BLaER1 treated with 17β-estradiol and CSF1 and Interleukin-3, amounts not matched to agents 10 nM and 100 nM (cell line): ENCODE data around the gene GUCD1.

Experiments used
- H3K27ac ChIP-seq, 11 experiments: shearing (Covaris generic); formaldehyde crosslinking; 2 replicates each; pipeline ENCODE4 v1.8.1; 2022
- H3K27me3 ChIP-seq, 11 experiments: shearing (Covaris generic); formaldehyde crosslinking; 2 replicates each; pipeline ENCODE4 v1.8.1; 2022
- H3K36me3 ChIP-seq, 11 experiments: shearing (Covaris generic); formaldehyde crosslinking; 2 replicates each; pipeline ENCODE4 v1.8.1; 2022
- H3K4me1 ChIP-seq, 10 experiments: shearing (Covaris generic); formaldehyde crosslinking; 2 replicates each; pipeline ENCODE4 v1.8.1; 2022
- H3K4me2 ChIP-seq, 11 experiments: shearing (Covaris generic); formaldehyde crosslinking; 2 replicates each; pipeline ENCODE4 v1.8.1; 2022
- H3K4me3 ChIP-seq, 10 experiments: shearing (Covaris generic); formaldehyde crosslinking; 2 replicates each; pipeline ENCODE4 v1.8.1; 2022
- H3K9ac ChIP-seq, 11 experiments: shearing (Covaris generic); formaldehyde crosslinking; 2 replicates each; pipeline ENCODE4 v1.8.1; 2022
- H3K9me3 ChIP-seq, 11 experiments: shearing (Covaris generic); formaldehyde crosslinking; replicated peaks in 1 of 11; 2 replicates each; pipeline ENCODE4 v1.8.1; 2022
- H4K20me1 ChIP-seq, 11 experiments: shearing (Covaris generic); formaldehyde crosslinking; 2 replicates each; pipeline ENCODE4 v1.8.1; 2022
- Cebpa-rat ChIP-seq, 11 experiments: shearing (Covaris generic); IDR thresholded peaks; 2 replicates each; pipeline ENCODE4 v1.8.1; 2022

The GUCD1 gene

GRCh38 chr22:24519496-24519895 is 35.4 kb downstream of the GUCD1 start:
- Histone ChIP-seq H3K4me1 (peaks cover 82 to 100% (median 95%) of the 10 kb centered on the region in 10 experiments), H3K9ac (peak overlapping the region in 10 of 11 experiments; percentile 14 to 70 (median 51); a peak in 16 of 22 replicates), H3K27me3 (no peaks in the 10 kb centered on the region), H4K20me1 (no peaks in the 10 kb centered on the region), H3K36me3 (peaks cover 0 to 15% (median 0%) of the 10 kb centered on the region in 11 experiments; a peak in 5 of 22 replicates), H3K4me3 (peak overlapping the region in 2 of 10 experiments; percentile 2 to 6; a peak in 1 of 20 replicates), H3K4me2 (peak overlapping the region; percentile 73 to 96 (median 88)), H3K27ac (peak overlapping the region in 10 of 11 experiments; percentile 7 to 100 (median 63); a peak in 18 of 22 replicates), H3K9me3 (no peaks in the 10 kb centered on the region)
- TF ChIP-seq Cebpa-rat (IDR thresholded peaks at IDR 0.05), result no peak

GRCh38 chr22:24518771-24519485 is 36.0 kb downstream of the GUCD1 start:
- 0 out of 22 replicates have a peak, but pooled peaks of 1 of the 11 experiments have one; percentile 21 for TF ChIP-seq Cebpa-rat (IDR thresholded peaks at IDR 0.05)
- peak overlapping the region in 3 of 10 experiments; percentile 0 to 6 (median 2); a peak in 3 of 20 replicates for H3K4me3 ChIP-seq
- peaks cover 0 to 18% (median 0%) of the 10 kb centered on the region in 11 experiments; a peak in 6 of 22 replicates for H3K36me3 ChIP-seq
- H3K27ac ChIP-seq, result peak overlapping the region in 10 of 11 experiments; percentile 7 to 100 (median 63); a peak in 18 of 22 replicates
- no peaks in the 10 kb centered on the region for H4K20me1 ChIP-seq
- H3K4me1 ChIP-seq, result peaks cover 84 to 100% (median 98%) of the 10 kb centered on the region in 10 experiments
- no peaks in the 10 kb centered on the region for H3K9me3 ChIP-seq
- H3K27me3 ChIP-seq, result no peaks in the 10 kb centered on the region
- H3K4me2 ChIP-seq, result peak overlapping the region; percentile 73 to 96 (median 88)
- peak overlapping the region; percentile 14 to 70 (median 51); a peak in 17 of 22 replicates for H3K9ac ChIP-seq

GRCh38 chr22:24518228-24518627 is 36.7 kb downstream of the GUCD1 start:
- Histone ChIP-seq H3K4me1 (peaks cover 85 to 100% (median 98%) of the 10 kb centered on the region in 10 experiments), H3K27ac (peak overlapping the region in 8 of 11 experiments; percentile 49 to 100 (median 68); a peak in 14 of 22 replicates), H3K9me3 (no peaks in the 10 kb centered on the region), H3K36me3 (peaks cover 0 to 24% (median 0%) of the 10 kb centered on the region in 11 experiments; a peak in 6 of 22 replicates), H3K4me2 (peak overlapping the region; percentile 73 to 96 (median 88)), H4K20me1 (no peaks in the 10 kb centered on the region), H3K9ac (peak overlapping the region in 5 of 11 experiments; percentile 41 to 70 (median 63); a peak in 8 of 22 replicates), H3K4me3 (no peak overlapping the region), H3K27me3 (no peaks in the 10 kb centered on the region)
- TF ChIP-seq Cebpa-rat (IDR thresholded peaks at IDR 0.05), result no peak

- no peak for TF ChIP-seq Cebpa-rat (IDR thresholded peaks at IDR 0.05)
- H3K4me1 ChIP-seq, result peaks cover 91 to 100% (median 100%) of the 10 kb centered on the region in 10 experiments
- H3K9me3 ChIP-seq, result no peaks in the 10 kb centered on the region
These were observed 37.5 kb downstream of the GUCD1 start for GRCh38 chr22:24517446-24517845.

DNA sequence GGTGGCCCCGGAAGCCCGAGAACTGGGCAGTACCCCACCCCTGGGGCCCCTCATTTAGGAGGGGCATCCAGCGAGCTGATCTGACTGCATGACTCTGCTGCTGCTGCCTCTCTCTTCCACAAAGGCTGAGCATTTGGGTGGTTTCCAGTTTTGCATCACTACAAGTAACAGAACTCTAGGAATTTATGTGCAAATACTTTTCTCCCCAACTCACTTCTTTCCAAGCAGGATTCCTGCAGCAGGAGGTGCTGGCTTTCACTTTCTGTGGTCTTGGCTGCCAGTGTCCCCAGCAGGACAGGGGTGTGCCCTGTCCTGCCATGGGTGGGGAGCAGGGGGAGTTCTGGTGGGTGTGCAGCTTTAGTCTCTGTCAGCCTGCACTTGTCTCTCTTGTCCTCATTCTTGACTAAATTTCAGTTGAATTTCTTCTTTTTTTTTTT is 38.6 kb downstream of the GUCD1 start:
- Histone ChIP-seq H3K9ac (peak overlapping the region in 4 of 11 experiments; percentile 5 to 53 (median 41); a peak in 7 of 22 replicates), H3K36me3 (peaks cover 0 to 26% (median 0%) of the 10 kb centered on the region in 11 experiments; a peak in 6 of 22 replicates), H3K4me2 (peak overlapping the region; percentile 73 to 96 (median 88)), H3K9me3 (no peaks in the 10 kb centered on the region), H4K20me1 (no peaks in the 10 kb centered on the region), H3K27me3 (no peaks in the 10 kb centered on the region), H3K27ac (peak overlapping the region in 10 of 11 experiments; percentile 57 to 100 (median 98); a peak in 17 of 22 replicates), H3K4me1 (peaks cover 92 to 99% (median 98%) of the 10 kb centered on the region in 10 experiments), H3K4me3 (no peak overlapping the region)
- TF ChIP-seq Cebpa-rat (IDR thresholded peaks at IDR 0.05), result no peak

More at GRCh38 chr22:24517446-24517845, 37.5 kb downstream of the GUCD1 start:
- Histone ChIP-seq H3K9ac (peak overlapping the region in 4 of 11 experiments; percentile 2 to 70 (median 12); a peak in 4 of 22 replicates), H3K27ac (peak overlapping the region in 9 of 11 experiments; percentile 49 to 100 (median 98); a peak in 18 of 22 replicates), H4K20me1 (no peaks in the 10 kb centered on the region), H3K36me3 (peaks cover 0 to 26% (median 0%) of the 10 kb centered on the region in 11 experiments; a peak in 6 of 22 replicates), H3K4me3 (no peak overlapping the region), H3K4me2 (peak overlapping the region; percentile 73 to 96 (median 88)), H3K27me3 (no peaks in the 10 kb centered on the region)

DNA sequence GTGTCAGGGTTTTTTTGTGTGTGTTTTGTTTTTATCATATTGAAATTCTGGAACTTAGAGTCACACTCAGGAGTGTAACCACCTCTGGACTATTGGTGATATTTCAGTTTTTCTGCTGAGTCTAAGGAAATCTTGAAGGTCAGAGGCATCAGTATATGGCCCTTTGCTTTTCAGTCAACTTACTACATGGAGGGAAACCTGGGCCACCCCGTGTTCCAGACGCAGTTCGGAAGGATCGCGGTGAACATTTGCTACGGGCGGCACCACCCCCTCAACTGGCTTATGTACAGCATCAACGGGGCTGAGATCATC is 40.0 kb downstream of the GUCD1 start:
- H3K4me3 ChIP-seq, result no peak overlapping the region
- no peak for TF ChIP-seq Cebpa-rat (IDR thresholded peaks at IDR 0.05)
- H3K4me1 ChIP-seq, result peaks cover 96 to 100% (median 97%) of the 10 kb centered on the region in 10 experiments
- H4K20me1 ChIP-seq, result no peaks in the 10 kb centered on the region
- H3K9me3 ChIP-seq, result no peaks in the 10 kb centered on the region
- peak overlapping the region; percentile 78 to 96 (median 88) for H3K4me2 ChIP-seq
- H3K36me3 ChIP-seq, result peaks cover 0 to 26% (median 0%) of the 10 kb centered on the region in 11 experiments; a peak in 6 of 22 replicates
- peak overlapping the region in 9 of 11 experiments; percentile 16 to 65 (median 47); a peak in 14 of 22 replicates for H3K9ac ChIP-seq
- H3K27ac ChIP-seq, result peak overlapping the region in 10 of 11 experiments; percentile 57 to 100 (median 98); a peak in 21 of 22 replicates
- H3K27me3 ChIP-seq, result no peaks in the 10 kb centered on the region

GRCh38 chr22:24514241-24515026 is 40.5 kb downstream of the GUCD1 start:
- H3K36me3 ChIP-seq, result peaks cover 0 to 26% (median 0%) of the 10 kb centered on the region in 11 experiments; a peak in 6 of 22 replicates
- H3K27me3 ChIP-seq, result no peaks in the 10 kb centered on the region
- H3K9ac ChIP-seq, result peak overlapping the region in 9 of 11 experiments; percentile 16 to 65 (median 47); a peak in 15 of 22 replicates
- no peak for TF ChIP-seq Cebpa-rat (IDR thresholded peaks at IDR 0.05)
- peaks cover 96 to 100% (median 97%) of the 10 kb centered on the region in 10 experiments for H3K4me1 ChIP-seq
- no peaks in the 10 kb centered on the region for H3K9me3 ChIP-seq
- no peaks in the 10 kb centered on the region for H4K20me1 ChIP-seq
- H3K4me2 ChIP-seq, result peak overlapping the region; percentile 78 to 96 (median 88)
- no peak overlapping the region; a peak in 1 of 20 replicates for H3K4me3 ChIP-seq
- peak overlapping the region in 10 of 11 experiments; percentile 57 to 100 (median 98); a peak in 21 of 22 replicates for H3K27ac ChIP-seq
